Naive B cell (primary cell): ENCODE results near the gene VSTM2L. TPM values are rescaled to one million over a fixed set of nuclear protein-coding genes. Genes with fewer than 3 reads are reported as not detected.

Source experiments
- ATAC-seq, 2 donors: fragments of 150-1000 bp; cut with Tn5 transposase; 2 replicates each; pipeline ENCODE4 v1.10.0; 2021; ENCODE audit warnings: low read depth in 2 of 2, mild to moderate bottlenecking in 2 of 2, moderate library complexity in 2 of 2
- DNase-seq: peaks from one replicate; pipeline ENCODE4 v3.0.0; 2022
- H3K27ac Mint-ChIP-seq, 6 donors: one replicate each; pipeline ENCODE4 v1.8.0; 2020 to 2022; ENCODE audit warnings: mild to moderate bottlenecking in 6 of 6, mixed read lengths in 6 of 6, moderate library complexity in 5 of 6, inconsistent platforms in 2 of 6
- H3K27me3 Mint-ChIP-seq, 3 donors: one replicate each; pipeline ENCODE4 v1.8.0; 2021 to 2022; ENCODE audit warnings: mixed read lengths in 3 of 3, mild to moderate bottlenecking in 1 of 3
- H3K36me3 Mint-ChIP-seq, 2 donors: one replicate each; pipeline ENCODE4 v1.8.0; 2020 to 2022; ENCODE audit warnings: mixed read lengths in 2 of 2, inconsistent platforms in 1 of 2, mild to moderate bottlenecking in 1 of 2
- H3K4me1 Mint-ChIP-seq, 3 donors: one replicate each; pipeline ENCODE4 v1.8.0; 2020 to 2022; ENCODE audit warnings: mixed read lengths in 3 of 3, inconsistent platforms in 1 of 3, mild to moderate bottlenecking in 1 of 3, moderate library complexity in 1 of 3
- H3K4me3 Mint-ChIP-seq, 8 donors: one replicate each; pipeline ENCODE4 v1.8.0; 2020 to 2022; ENCODE audit warnings: mild to moderate bottlenecking in 8 of 8, mixed read lengths in 8 of 8, moderate library complexity in 8 of 8, inconsistent platforms in 2 of 8
- H3K9me3 Mint-ChIP-seq, 7 donors: one replicate each; pipeline ENCODE4 v1.8.0; 2020 to 2022; ENCODE audit warnings: mixed read lengths in 7 of 7, mild to moderate bottlenecking in 5 of 7, inconsistent platforms in 2 of 7, moderate library complexity in 1 of 7
- polyA plus RNA-seq, 6 donors: library from polyadenylated mRNA; unstranded; fragments of 300-500 nt; fragmentation: Illumina TruSeq; gene quantifications; one replicate each; pipeline ENCODE4 v1.2.3, GENCODE V29; 2021; ENCODE audit warnings: low read depth in 6 of 6

The VSTM2L gene
- polyA plus RNA-seq, 6 donors from 2014 or later = not detected

GRCh38 chr20:37920679-37921322, 17.9 kb downstream of the VSTM2L start:
- Mint-ChIP-seq H3K27me3 (peaks cover 21 to 45% (median 21%) of the 10 kb centered on the region in 3 donors), H3K27ac (peak overlapping the region in 1 of 6 donors; percentile 66), H3K9me3 (peaks cover 0 to 2% (median 0%) of the 10 kb centered on the region in 7 donors), H3K36me3 (no peaks in the 10 kb centered on the region), H3K4me1 (peaks cover 15 to 20% (median 18%) of the 10 kb centered on the region in 3 donors), H3K4me3 (no peak overlapping the region)
- ATAC-seq (no peak), DNase-seq (no peak)

GRCh38 chr20:37921341-37921929, 18.5 kb downstream of the VSTM2L start:
- DNase-seq (peak; percentile 17), ATAC-seq (peak; percentile 81 to 89)
- peaks cover 0 to 2% (median 0%) of the 10 kb centered on the region in 7 donors for H3K9me3 Mint-ChIP-seq
- peak overlapping the region in 1 of 6 donors; percentile 1 for H3K27ac Mint-ChIP-seq
- H3K4me1 Mint-ChIP-seq = peaks cover 11 to 15% (median 13%) of the 10 kb centered on the region in 3 donors
- H3K36me3 Mint-ChIP-seq = no peaks in the 10 kb centered on the region
- peaks cover 14 to 39% (median 14%) of the 10 kb centered on the region in 3 donors for H3K27me3 Mint-ChIP-seq
- H3K4me3 Mint-ChIP-seq = peak overlapping the region in 1 of 8 donors; percentile 3

- Mint-ChIP-seq H3K27me3 (peaks cover 8 to 34% (median 10%) of the 10 kb centered on the region in 3 donors), H3K9me3 (peaks cover 0 to 2% (median 0%) of the 10 kb centered on the region in 7 donors), H3K4me1 (peaks cover 10 to 15% (median 11%) of the 10 kb centered on the region in 3 donors), H3K27ac (no peak overlapping the region), H3K36me3 (no peaks in the 10 kb centered on the region), H3K4me3 (no peak overlapping the region)
- no peak for DNase-seq
- ATAC-seq = no peak
Observed at GRCh38 chr20:37922016-37922415, 19.1 kb downstream of the VSTM2L start.

GRCh38 chr20:37925265-37926165, 22.6 kb downstream of the VSTM2L start:
- no peak overlapping the region for H3K4me3 Mint-ChIP-seq
- peaks cover 9 to 14% (median 11%) of the 10 kb centered on the region in 3 donors for H3K4me1 Mint-ChIP-seq
- ATAC-seq = no peak
- H3K27me3 Mint-ChIP-seq = peaks cover 7 to 46% (median 19%) of the 10 kb centered on the region in 3 donors
- H3K36me3 Mint-ChIP-seq = no peaks in the 10 kb centered on the region
- DNase-seq = no peak
- peaks cover 0 to 2% (median 0%) of the 10 kb centered on the region in 7 donors for H3K9me3 Mint-ChIP-seq
- H3K27ac Mint-ChIP-seq = peak overlapping the region in 1 of 6 donors; percentile 21

GRCh38 chr20:37926612-37927011, 23.7 kb downstream of the VSTM2L start:
- Mint-ChIP-seq H3K4me3 (no peak overlapping the region), H3K27ac (no peak overlapping the region), H3K4me1 (peaks cover under 1 to 4% (median 1%) of the 10 kb centered on the region in 3 donors), H3K9me3 (no peaks in the 10 kb centered on the region), H3K36me3 (no peaks in the 10 kb centered on the region), H3K27me3 (peaks cover 7 to 48% (median 30%) of the 10 kb centered on the region in 3 donors)
- ATAC-seq (no peak), DNase-seq (no peak)

- DNase-seq = no peak
- ATAC-seq = no peak
- no peaks in the 10 kb centered on the region for H3K36me3 Mint-ChIP-seq
- no peak overlapping the region for H3K27ac Mint-ChIP-seq
- H3K27me3 Mint-ChIP-seq = peaks cover 9 to 49% (median 33%) of the 10 kb centered on the region in 3 donors
- H3K4me1 Mint-ChIP-seq = no peaks in the 10 kb centered on the region
- no peaks in the 10 kb centered on the region for H3K9me3 Mint-ChIP-seq
- no peak overlapping the region for H3K4me3 Mint-ChIP-seq
Observed at GRCh38 chr20:37927410-37928095, 24.6 kb downstream of the VSTM2L start.

- Mint-ChIP-seq H3K4me3 (no peak overlapping the region), H3K27ac (peak overlapping the region in 3 of 6 donors; percentile 24 to 50 (median 25)), H3K27me3 (peaks cover 11 to 52% (median 33%) of the 10 kb centered on the region in 3 donors), H3K9me3 (no peaks in the 10 kb centered on the region), H3K36me3 (no peaks in the 10 kb centered on the region), H3K4me1 (no peaks in the 10 kb centered on the region)
- DNase-seq (no peak), ATAC-seq (no peak)
Observed at GRCh38 chr20:37928996-37929682, 26.2 kb downstream of the VSTM2L start.

GRCh38 chr20:37929683-37930014, 26.7 kb downstream of the VSTM2L start:
- Mint-ChIP-seq H3K4me1 (no peaks in the 10 kb centered on the region), H3K27me3 (peaks cover 10 to 53% (median 33%) of the 10 kb centered on the region in 3 donors), H3K36me3 (no peaks in the 10 kb centered on the region), H3K4me3 (no peak overlapping the region), H3K9me3 (no peaks in the 10 kb centered on the region), H3K27ac (peak overlapping the region in 1 of 6 donors; percentile 50)
- no peak for ATAC-seq
- DNase-seq = no peak

- Mint-ChIP-seq H3K4me1 (no peaks in the 10 kb centered on the region), H3K27ac (no peak overlapping the region), H3K4me3 (no peak overlapping the region), H3K27me3 (peaks cover 4 to 41% (median 33%) of the 10 kb centered on the region in 3 donors), H3K9me3 (no peaks in the 10 kb centered on the region), H3K36me3 (no peaks in the 10 kb centered on the region)
- ATAC-seq (no peak), DNase-seq (no peak)
Observed at GRCh38 chr20:37931153-37931922, 28.4 kb downstream of the VSTM2L start.

- peaks cover 4 to 41% (median 33%) of the 10 kb centered on the region in 3 donors for H3K27me3 Mint-ChIP-seq
- no peak overlapping the region for H3K27ac Mint-ChIP-seq
- H3K4me1 Mint-ChIP-seq = no peaks in the 10 kb centered on the region
- ATAC-seq = no peak
- DNase-seq = no peak
- no peaks in the 10 kb centered on the region for H3K9me3 Mint-ChIP-seq
- H3K4me3 Mint-ChIP-seq = no peak overlapping the region
- H3K36me3 Mint-ChIP-seq = no peaks in the 10 kb centered on the region
Observed at GRCh38 chr20:37932074-37932473, 29.1 kb downstream of the VSTM2L start.

- Mint-ChIP-seq H3K36me3 (no peaks in the 10 kb centered on the region), H3K27me3 (peaks cover 4 to 41% (median 38%) of the 10 kb centered on the region in 3 donors), H3K9me3 (no peaks in the 10 kb centered on the region), H3K27ac (no peak overlapping the region), H3K4me3 (no peak overlapping the region), H3K4me1 (no peaks in the 10 kb centered on the region)
- DNase-seq = no peak
- ATAC-seq = no peak
Observed at GRCh38 chr20:37932919-37933318, 30.0 kb downstream of the VSTM2L start.
